NB4 (cell line): ENCODE data around the gene AMIGO1.

Source experiments
- DNase-seq: peaks from one replicate; pipeline ENCODE4 v3.0.0; 2010; ENCODE audit warnings: low read depth
- H3K4me3 ChIP-seq: one replicate; pipeline ENCODE4 v1.5.1; 2011; ENCODE audit warnings: mild to moderate bottlenecking, low read depth, low read length, moderate library complexity
- MYC ChIP-seq: IDR thresholded peaks from 2 replicates; pipeline ENCODE4 v1.6.1; 2011; ENCODE audit warnings: low read depth, low read length
- POLR2A ChIP-seq: IDR thresholded peaks from 2 replicates; pipeline ENCODE4 v1.6.1; 2011; ENCODE audit warnings: mild to moderate bottlenecking; ENCODE audit not compliant: insufficient read length; ENCODE audit errors: extremely low read depth
- TF ChIP-seq, protein P1 (sequence below): IDR thresholded peaks from one replicate; pipeline ENCODE4 v1.5.1; 2012; ENCODE audit warnings: low read depth, low read length
- TF ChIP-seq, protein P2 (sequence below): IDR thresholded peaks from 2 replicates; pipeline ENCODE4 v1.6.1; 2011; ENCODE audit warnings: low read depth, low read length

Gene AMIGO1

DNA sequence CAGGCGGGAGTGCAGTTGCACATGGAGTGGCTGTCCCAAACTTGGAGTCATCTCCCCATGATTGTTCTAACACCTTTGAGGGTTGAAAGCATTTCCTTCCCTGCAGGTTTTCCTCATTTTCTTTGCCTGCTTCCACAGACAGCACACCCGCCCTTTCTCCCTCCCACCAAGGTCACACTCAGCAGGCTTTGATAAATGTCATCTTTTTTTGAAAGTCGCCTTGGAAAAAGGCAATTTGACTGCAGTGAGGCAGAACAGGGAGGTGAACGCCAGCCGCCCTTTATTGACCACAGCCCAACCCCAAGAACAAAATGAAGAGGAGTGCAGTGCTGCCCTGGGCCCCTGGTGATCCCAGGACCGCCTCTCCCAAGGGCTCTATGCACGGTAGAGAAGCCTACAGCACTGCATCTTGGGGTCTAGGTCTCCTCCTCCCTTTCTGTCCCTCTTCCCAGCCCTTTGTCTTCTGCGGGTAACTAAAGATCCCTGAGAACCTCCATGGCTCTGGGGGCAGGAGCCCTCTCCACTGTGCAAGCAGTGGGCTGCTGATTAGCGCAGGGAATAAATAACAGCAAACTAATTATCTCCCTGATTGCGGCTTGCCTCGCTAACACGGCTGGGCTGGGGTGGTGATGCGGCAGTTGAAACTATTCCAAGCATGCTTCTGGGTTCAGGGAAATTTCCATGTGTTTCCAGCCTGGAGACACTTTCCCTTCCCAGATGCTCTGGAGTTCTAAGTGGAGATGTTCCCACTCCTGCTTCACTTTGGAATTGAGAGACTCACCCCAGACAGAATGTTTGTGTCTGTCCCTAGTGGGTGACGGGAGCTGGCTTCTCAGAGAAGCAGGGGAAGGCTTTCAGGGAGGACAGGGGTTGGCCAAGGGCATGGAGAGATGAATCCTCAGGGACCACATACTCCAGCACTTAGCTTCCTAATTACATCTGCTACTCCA, 11.8 kb upstream of the AMIGO1 start:
- no peak for TF ChIP-seq POLR2A
- TF ChIP-seq MYC, result no peak
- DNase-seq, result no peak
- no peak overlapping the region for H3K4me3 ChIP-seq

DNA sequence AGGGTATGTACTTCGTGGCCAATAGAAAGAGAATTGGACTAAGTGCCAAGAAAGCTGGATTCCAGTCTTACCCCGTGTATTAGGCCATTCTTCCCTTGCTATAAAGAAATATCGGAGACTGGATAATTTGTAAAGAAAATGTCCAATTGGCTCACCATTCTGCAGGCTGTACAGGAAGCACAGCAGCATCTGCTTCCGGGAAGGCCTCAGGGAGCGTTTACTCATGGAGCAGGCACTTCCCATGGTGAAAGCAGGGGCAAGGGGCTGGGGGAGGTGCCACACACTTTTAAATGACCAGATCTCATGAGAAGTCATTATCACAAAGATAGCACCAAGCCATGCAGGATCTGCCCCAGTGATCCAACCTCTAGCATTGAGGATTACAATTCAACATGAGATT, 7.8 kb upstream of the AMIGO1 start:
- DNase-seq, result no peak
- TF ChIP-seq, protein P1, sequence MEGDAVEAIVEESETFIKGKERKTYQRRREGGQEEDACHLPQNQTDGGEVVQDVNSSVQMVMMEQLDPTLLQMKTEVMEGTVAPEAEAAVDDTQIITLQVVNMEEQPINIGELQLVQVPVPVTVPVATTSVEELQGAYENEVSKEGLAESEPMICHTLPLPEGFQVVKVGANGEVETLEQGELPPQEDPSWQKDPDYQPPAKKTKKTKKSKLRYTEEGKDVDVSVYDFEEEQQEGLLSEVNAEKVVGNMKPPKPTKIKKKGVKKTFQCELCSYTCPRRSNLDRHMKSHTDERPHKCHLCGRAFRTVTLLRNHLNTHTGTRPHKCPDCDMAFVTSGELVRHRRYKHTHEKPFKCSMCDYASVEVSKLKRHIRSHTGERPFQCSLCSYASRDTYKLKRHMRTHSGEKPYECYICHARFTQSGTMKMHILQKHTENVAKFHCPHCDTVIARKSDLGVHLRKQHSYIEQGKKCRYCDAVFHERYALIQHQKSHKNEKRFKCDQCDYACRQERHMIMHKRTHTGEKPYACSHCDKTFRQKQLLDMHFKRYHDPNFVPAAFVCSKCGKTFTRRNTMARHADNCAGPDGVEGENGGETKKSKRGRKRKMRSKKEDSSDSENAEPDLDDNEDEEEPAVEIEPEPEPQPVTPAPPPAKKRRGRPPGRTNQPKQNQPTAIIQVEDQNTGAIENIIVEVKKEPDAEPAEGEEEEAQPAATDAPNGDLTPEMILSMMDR, result no peak
- TF ChIP-seq, protein P2, sequence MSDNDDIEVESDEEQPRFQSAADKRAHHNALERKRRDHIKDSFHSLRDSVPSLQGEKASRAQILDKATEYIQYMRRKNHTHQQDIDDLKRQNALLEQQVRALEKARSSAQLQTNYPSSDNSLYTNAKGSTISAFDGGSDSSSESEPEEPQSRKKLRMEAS, result no peak
- no peak overlapping the region for H3K4me3 ChIP-seq

DNA sequence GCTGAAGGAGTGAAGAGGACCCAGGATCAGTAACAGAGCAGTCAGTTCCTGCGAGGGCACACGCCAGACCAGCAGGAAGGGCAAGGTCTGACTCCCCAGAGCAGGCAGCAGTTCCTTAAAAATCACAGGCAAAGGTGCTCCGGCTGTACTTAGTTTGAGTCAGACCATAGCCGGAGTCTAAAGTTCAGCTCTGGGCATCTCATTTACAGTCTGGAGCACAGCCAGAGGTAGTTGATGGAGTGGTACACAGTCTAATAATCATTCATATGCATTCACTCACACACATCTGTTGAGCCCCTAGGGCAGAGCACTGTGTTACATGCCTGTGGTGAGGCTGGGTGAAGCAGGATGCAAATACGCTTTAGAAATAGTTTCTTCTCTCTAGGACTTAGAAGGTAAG, 7.3 kb upstream of the AMIGO1 start:
- DNase-seq, result no peak
- no peak overlapping the region for H3K4me3 ChIP-seq
- TF ChIP-seq MYC (no peak), POLR2A (no peak)
- TF ChIP-seq, protein P1, result no peak
- TF ChIP-seq, protein P2, result no peak

DNA sequence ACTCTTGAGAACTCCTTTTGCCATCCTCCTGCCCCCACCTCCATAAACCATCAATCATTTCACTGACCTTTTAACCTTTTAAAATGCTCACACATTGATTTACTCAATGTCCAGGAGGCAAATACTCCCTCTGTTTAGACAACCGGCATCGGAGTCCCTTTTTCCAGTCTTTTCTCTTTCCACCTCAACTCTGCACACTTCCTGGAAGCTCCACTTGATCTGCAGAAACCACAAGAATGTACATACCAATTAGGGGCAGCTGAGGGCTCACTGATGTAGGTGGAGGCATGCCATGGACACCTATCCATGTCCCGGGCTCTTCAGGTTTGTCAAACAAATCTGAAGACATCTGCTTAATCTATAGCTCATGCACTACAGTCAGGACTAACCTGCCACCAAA, 5.3 kb upstream of the AMIGO1 start:
- DNase-seq, result no peak
- H3K4me3 ChIP-seq, result no peak overlapping the region
- TF ChIP-seq, protein P1, result no peak
- TF ChIP-seq, protein P2, result no peak
- TF ChIP-seq POLR2A (no peak), MYC (no peak)

DNA sequence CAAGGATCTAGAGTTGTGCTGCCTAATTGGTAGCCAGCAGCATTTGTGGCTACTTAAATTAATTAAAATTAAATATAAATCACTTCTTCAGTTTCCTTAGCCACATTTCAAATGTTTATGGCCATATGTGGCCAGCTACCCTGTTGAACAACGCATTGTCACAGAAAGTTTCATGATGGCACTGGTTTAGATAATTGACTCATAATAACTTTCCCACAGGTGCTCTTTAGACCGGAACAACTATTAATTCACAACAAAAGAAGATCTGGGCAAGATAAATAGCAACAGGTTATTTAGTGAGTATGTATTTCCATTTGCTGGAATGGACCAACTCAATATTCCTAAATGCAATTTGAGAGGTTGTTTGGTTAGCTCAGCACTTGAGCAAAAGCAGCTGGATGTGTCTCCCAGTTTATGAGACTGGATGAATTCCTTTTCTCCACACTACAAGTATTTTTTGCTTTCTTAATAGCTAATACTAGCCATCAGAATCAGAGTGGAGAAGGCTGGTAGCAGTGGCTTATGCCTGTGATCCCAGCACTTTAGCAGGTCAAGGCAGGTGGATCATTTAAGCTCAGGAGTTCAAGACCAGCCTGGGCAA, 3.7 kb upstream of the AMIGO1 start:
- TF ChIP-seq, protein P2, result no peak
- TF ChIP-seq POLR2A (no peak), MYC (no peak)
- TF ChIP-seq, protein P1, result no peak
- no peak overlapping the region for H3K4me3 ChIP-seq
- no peak for DNase-seq

DNA sequence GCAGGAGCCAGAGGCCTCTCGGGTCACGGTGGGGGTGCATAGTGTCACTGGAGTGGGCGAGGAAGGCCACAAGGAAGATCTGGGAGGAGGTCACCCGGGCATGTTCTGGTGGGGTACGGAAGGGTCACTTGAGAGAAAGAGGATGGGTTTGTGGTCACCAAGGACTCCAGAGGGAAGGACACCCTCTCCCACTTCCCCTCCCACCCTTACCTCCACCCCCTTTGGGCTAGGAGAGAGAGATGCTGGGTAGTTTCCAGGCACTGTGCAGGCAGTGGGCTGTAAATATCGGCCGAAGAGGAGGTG, 703 bp downstream of the AMIGO1 start:
- H3K4me3 ChIP-seq, result peak overlapping the region; percentile 36
- TF ChIP-seq, protein P2, result no peak
- DNase-seq, result no peak
